Measurements from ENCODE around the gene FAM149A.

The FAM149A gene

GRCh38 chr4:186105647-186106321 lies 1.3 kb downstream of the FAM149A start:
- DNase-seq (ENCODE audit: low read depth, low spot score): no peak

GRCh38 chr4:186107947-186108346 lies 3.4 kb downstream of the FAM149A start:
- no peak for DNase-seq (ENCODE audit: low read depth, low spot score)

GRCh38 chr4:186108391-186108790 lies 3.9 kb downstream of the FAM149A start:
- no peak for DNase-seq (ENCODE audit: low read depth, low spot score)

- no peak for DNase-seq (ENCODE audit: low read depth, low spot score)
Measured at GRCh38 chr4:186109245-186109644, 4.7 kb downstream of the FAM149A start.

- no peak for DNase-seq (ENCODE audit: low read depth, low spot score)
Measured at GRCh38 chr4:186116697-186117096, 12.2 kb downstream of the FAM149A start.

- DNase-seq (ENCODE audit: low read depth, low spot score): no peak
Measured at GRCh38 chr4:186118582-186118981, 14.1 kb downstream of the FAM149A start.

GRCh38 chr4:186121057-186121456 lies 16.6 kb downstream of the FAM149A start:
- no peak for DNase-seq (ENCODE audit: low read depth, low spot score)

- no peak for DNase-seq (ENCODE audit: low read depth, low spot score)
Measured at GRCh38 chr4:186128842-186129241, 24.3 kb downstream of the FAM149A start.

- DNase-seq (ENCODE audit: low read depth, low spot score): no peak
Measured at GRCh38 chr4:186131935-186132334, 27.4 kb downstream of the FAM149A start.

- DNase-seq (ENCODE audit: low read depth, low spot score): no peak
Measured at GRCh38 chr4:186132577-186133242, 28.2 kb downstream of the FAM149A start.

GRCh38 chr4:186134257-186134656 lies 29.8 kb downstream of the FAM149A start:
- no peak for DNase-seq (ENCODE audit: low read depth, low spot score)

- DNase-seq (ENCODE audit: low read depth, low spot score): no peak
Measured at GRCh38 chr4:186134861-186135260, 30.4 kb downstream of the FAM149A start.

- DNase-seq (ENCODE audit: low read depth, low spot score): no peak
Measured at GRCh38 chr4:186137196-186137794, 32.8 kb downstream of the FAM149A start.

- DNase-seq (ENCODE audit: low read depth, low spot score): no peak
Measured at GRCh38 chr4:186144198-186144945, 39.9 kb downstream of the FAM149A start.

GRCh38 chr4:186144946-186145569 lies 40.6 kb downstream of the FAM149A start:
- DNase-seq (ENCODE audit: low read depth, low spot score): peak; percentile 26

- no peak for DNase-seq (ENCODE audit: low read depth, low spot score)
Measured at GRCh38 chr4:186146458-186146857, 42.0 kb downstream of the FAM149A start.

GRCh38 chr4:186148336-186148975 lies 44.0 kb downstream of the FAM149A start:
- no peak for DNase-seq (ENCODE audit: low read depth, low spot score)

GRCh38 chr4:186149872-186150271 lies 45.4 kb downstream of the FAM149A start:
- no peak for DNase-seq (ENCODE audit: low read depth, low spot score)

GRCh38 chr4:186150926-186151325 lies 46.4 kb downstream of the FAM149A start:
- DNase-seq (ENCODE audit: low read depth, low spot score): no peak

- no peak for DNase-seq (ENCODE audit: low read depth, low spot score)
Measured at GRCh38 chr4:186151499-186151898, 47.0 kb downstream of the FAM149A start.
